ENCODE measurements around the gene NAGLU. TPM values are rescaled to one million over a fixed set of nuclear protein-coding genes. Genes with fewer than 3 reads are reported as not detected.
A peak's percentile ranks its signal among the peaks of the same experiment; 100 is the strongest.
"Not testable (repeated sequence)": the region's sequence is repeated elsewhere in the genome, so short reads cannot be mapped to it uniquely, and the experiment has no call there.

NAGLU gene
- total RNA-seq, 2 experiments from 2014 or later = 7.8 TPM

DNA sequence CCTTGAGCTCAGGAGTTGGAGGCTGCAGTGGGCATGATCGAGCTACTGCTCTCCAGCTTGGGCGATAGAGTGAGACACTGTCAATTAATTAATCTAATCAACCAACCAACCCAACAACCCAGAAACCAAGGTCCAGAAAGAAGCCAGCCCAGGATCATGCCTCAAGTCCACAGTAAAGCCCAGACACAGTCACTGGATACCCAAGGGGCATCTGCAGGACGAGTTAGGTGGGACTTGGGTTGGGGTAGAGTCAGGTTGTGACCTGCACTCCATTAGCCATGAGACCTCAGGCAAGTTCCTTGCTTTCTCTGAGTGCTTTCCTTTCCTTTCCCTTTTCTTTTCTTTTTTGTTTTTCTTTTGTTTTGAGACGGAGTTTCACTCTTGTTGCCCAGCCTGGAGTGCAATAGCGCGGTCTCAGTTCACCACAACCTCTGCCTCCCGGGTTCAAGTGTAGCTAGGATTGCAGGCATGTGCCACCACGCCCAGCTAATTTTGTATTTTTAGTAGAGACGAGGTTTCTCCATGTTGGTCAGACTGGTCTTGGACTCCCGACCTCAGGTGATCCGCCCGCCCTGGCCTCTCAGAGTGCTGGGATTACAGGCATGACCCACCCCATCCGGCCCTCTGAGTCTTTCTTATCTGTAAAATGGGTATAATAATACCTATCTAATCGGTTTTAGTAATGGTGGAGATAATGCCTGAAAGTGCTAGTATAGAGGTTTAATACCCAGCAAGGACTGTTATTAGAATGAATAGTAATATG, 13.1 kb downstream of the NAGLU start:
- Histone ChIP-seq H3K27ac (ENCODE audit: low read depth in 1 of 2, low read length in 2 of 2) (no peak overlapping the region), H3K4me1 (ENCODE audit: insufficient read depth, low read length) (peaks cover 30% of the 10 kb centered on the region), H3K27me3 (ENCODE audit: control insufficient read depth in 1 of 2, insufficient read depth in 2 of 2, low read length in 2 of 2) (no peaks in the 10 kb centered on the region), H3K36me3 (ENCODE audit: insufficient read depth, low read length) (peaks cover 5% of the 10 kb centered on the region), H3K9me3 (ENCODE audit: control insufficient read depth in 1 of 2, insufficient read depth in 1 of 2, low read length in 2 of 2) (no peaks in the 10 kb centered on the region), H3K4me3 (ENCODE audit: low read length) (no peak overlapping the region)
- H3K27me3 Mint-ChIP-seq = no peaks in the 10 kb centered on the region
- peaks cover 23% of the 10 kb centered on the region for H3K4me1 Mint-ChIP-seq (ENCODE audit: low read depth)
- TF ChIP-seq, protein P1, sequence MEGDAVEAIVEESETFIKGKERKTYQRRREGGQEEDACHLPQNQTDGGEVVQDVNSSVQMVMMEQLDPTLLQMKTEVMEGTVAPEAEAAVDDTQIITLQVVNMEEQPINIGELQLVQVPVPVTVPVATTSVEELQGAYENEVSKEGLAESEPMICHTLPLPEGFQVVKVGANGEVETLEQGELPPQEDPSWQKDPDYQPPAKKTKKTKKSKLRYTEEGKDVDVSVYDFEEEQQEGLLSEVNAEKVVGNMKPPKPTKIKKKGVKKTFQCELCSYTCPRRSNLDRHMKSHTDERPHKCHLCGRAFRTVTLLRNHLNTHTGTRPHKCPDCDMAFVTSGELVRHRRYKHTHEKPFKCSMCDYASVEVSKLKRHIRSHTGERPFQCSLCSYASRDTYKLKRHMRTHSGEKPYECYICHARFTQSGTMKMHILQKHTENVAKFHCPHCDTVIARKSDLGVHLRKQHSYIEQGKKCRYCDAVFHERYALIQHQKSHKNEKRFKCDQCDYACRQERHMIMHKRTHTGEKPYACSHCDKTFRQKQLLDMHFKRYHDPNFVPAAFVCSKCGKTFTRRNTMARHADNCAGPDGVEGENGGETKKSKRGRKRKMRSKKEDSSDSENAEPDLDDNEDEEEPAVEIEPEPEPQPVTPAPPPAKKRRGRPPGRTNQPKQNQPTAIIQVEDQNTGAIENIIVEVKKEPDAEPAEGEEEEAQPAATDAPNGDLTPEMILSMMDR (IDR thresholded peaks at IDR 0.05) = no peak
- H3K27ac Mint-ChIP-seq = no peak overlapping the region
- POLR2A ChIA-PET = interaction anchor here (0.7 to 2.1 kb wide), 6 partner anchors 12 to 273 kb away, joined by 3 to 20 read pairs (median 5); partner anchors contain the start of genes NAGLU and PSMC3IP
- no peak for ATAC-seq (ENCODE audit: poor library complexity)
- H3K4me3 Mint-ChIP-seq = peak overlapping the region; percentile 35
- intact Hi-C loops (cut with DNase I, micrococcal nuclease) = loop anchor here in 1 of 2 experiments (1.0 kb wide), 1 partner anchor 27 kb away; no protein-coding TSS in a partner anchor
- H3K9me3 Mint-ChIP-seq = no peaks in the 10 kb centered on the region
- no peak for DNase-seq
- H3K36me3 Mint-ChIP-seq (ENCODE audit: low read depth) = no peaks in the 10 kb centered on the region
- CTCF ChIA-PET = interaction anchor here (1.1 to 1.2 kb wide), 2 partner anchors 12 to 29 kb away, joined by 3 read pairs; no protein-coding TSS in a partner anchor

DNA sequence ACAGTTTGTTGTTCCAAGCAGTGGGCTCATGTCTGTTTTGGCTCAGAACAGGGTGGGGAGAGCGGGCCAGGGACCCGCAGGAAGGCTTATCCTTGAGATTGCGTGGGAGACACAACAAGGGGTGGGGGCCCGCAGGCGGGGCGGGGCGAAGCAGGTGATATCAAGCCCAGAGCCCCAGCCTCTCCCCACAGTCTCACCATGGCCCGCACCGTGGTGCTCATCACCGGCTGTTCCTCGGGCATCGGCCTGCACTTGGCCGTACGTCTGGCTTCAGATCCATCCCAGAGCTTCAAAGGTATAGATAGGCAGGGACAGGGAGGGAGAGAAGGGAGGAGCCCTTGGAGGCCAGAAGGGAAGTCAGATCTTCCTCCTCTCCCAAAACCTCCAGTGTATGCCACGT, 16.7 kb downstream of the NAGLU start, which contains the start of gene HSD17B1:
HSD17B1 (plus strand) TSS at position 188 of the 400 bp plus-strand sequence; CDS start at position 199, 11 bp downstream.
- H3K36me3 Mint-ChIP-seq (ENCODE audit: low read depth); H3K27me3 Mint-ChIP-seq; H3K27me3 ChIP-seq (ENCODE audit: control insufficient read depth in 1 of 2, insufficient read depth in 2 of 2, low read length in 2 of 2); H3K36me3 ChIP-seq (ENCODE audit: insufficient read depth, low read length); DNase-seq; H3K27ac ChIP-seq (ENCODE audit: low read depth in 1 of 2, low read length in 2 of 2); intact Hi-C loops (cut with DNase I, micrococcal nuclease); ATAC-seq (ENCODE audit: poor library complexity); H3K9me3 Mint-ChIP-seq; CTCF ChIA-PET; H3K9me3 ChIP-seq (ENCODE audit: control insufficient read depth in 1 of 2, insufficient read depth in 1 of 2, low read length in 2 of 2): not testable (repeated sequence)
- Mint-ChIP-seq H3K4me3 (peak within 1 kb of the TSS; percentile 93), H3K4me1 (ENCODE audit: low read depth) (peaks cover 39% of the 10 kb centered on the region), H3K27ac (peak within 1 kb of the TSS; percentile 90)
- POLR2A ChIA-PET = interaction anchor here (1.2 to 2.6 kb wide), 2 partner anchors 17 to 241 kb away, joined by 3 to 14 read pairs; partner anchors contain the start of gene NAGLU
- Histone ChIP-seq H3K4me1 (ENCODE audit: insufficient read depth, low read length) (peaks cover 43% of the 10 kb centered on the region), H3K4me3 (ENCODE audit: low read length) (peak within 1 kb of the TSS; percentile 84)

DNA sequence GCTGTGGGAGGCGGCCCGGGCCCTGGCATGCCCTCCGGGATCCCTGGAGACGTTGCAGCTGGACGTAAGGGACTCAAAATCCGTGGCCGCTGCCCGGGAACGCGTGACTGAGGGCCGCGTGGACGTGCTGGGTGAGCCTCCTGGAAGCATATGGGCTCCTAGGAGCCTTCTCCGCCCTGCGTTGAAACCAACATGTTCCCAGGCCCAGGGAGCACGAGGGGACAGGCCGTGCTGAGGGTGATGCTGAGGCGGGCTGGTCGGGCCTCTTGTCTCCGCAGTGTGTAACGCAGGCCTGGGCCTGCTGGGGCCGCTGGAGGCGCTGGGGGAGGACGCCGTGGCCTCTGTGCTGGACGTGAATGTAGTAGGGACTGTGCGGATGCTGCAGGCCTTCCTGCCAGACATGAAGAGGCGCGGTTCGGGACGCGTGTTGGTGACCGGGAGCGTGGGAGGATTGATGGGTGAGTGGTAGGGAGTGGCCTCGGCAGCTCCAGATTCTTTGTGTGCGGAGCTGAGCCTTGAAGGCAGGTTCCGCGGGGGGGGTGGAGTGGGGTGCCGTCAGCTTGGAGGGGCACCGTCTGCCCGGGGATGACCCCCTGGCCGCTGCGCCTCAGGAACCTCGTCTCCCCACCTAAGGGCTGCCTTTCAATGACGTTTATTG, 17.2 kb downstream of the NAGLU start:
- DNase-seq (peak in 1 of 14 experiments; percentile 37), ATAC-seq (ENCODE audit: poor library complexity) (no peak)
- CTCF ChIA-PET = no interaction called here
- peak overlapping the region; percentile 93 for H3K4me3 Mint-ChIP-seq
- H3K4me1 Mint-ChIP-seq (ENCODE audit: low read depth) = peaks cover 39% of the 10 kb centered on the region
- Histone ChIP-seq H3K4me3 (ENCODE audit: low read length) (no peak overlapping the region), H3K36me3 (ENCODE audit: insufficient read depth, low read length) (peaks cover 5% of the 10 kb centered on the region), H3K4me1 (ENCODE audit: insufficient read depth, low read length) (peaks cover 37% of the 10 kb centered on the region), H3K27ac (ENCODE audit: low read depth in 1 of 2, low read length in 2 of 2) (no peak overlapping the region), H3K27me3 (ENCODE audit: control insufficient read depth in 1 of 2, insufficient read depth in 2 of 2, low read length in 2 of 2) (no peaks in the 10 kb centered on the region), H3K9me3 (ENCODE audit: control insufficient read depth in 1 of 2, insufficient read depth in 1 of 2, low read length in 2 of 2) (no peaks in the 10 kb centered on the region)
- H3K9me3 Mint-ChIP-seq = no peaks in the 10 kb centered on the region
- peak overlapping the region; percentile 90 for H3K27ac Mint-ChIP-seq
- TF ChIP-seq, protein P1 (IDR thresholded peaks at IDR 0.05) = no peak
- H3K36me3 Mint-ChIP-seq (ENCODE audit: low read depth) = no peaks in the 10 kb centered on the region
- H3K27me3 Mint-ChIP-seq = no peaks in the 10 kb centered on the region
- intact Hi-C loops (cut with DNase I, micrococcal nuclease) = no loop called here
- POLR2A ChIA-PET = interaction anchor here (1.1 to 2.6 kb wide), 5 partner anchors 14 to 241 kb away, joined by 3 to 14 read pairs (median 10); partner anchors contain the start of genes MLX, NAGLU and PSMC3IP
